ENCODE results near the gene PPP2R2C.

PPP2R2C gene

DNA sequence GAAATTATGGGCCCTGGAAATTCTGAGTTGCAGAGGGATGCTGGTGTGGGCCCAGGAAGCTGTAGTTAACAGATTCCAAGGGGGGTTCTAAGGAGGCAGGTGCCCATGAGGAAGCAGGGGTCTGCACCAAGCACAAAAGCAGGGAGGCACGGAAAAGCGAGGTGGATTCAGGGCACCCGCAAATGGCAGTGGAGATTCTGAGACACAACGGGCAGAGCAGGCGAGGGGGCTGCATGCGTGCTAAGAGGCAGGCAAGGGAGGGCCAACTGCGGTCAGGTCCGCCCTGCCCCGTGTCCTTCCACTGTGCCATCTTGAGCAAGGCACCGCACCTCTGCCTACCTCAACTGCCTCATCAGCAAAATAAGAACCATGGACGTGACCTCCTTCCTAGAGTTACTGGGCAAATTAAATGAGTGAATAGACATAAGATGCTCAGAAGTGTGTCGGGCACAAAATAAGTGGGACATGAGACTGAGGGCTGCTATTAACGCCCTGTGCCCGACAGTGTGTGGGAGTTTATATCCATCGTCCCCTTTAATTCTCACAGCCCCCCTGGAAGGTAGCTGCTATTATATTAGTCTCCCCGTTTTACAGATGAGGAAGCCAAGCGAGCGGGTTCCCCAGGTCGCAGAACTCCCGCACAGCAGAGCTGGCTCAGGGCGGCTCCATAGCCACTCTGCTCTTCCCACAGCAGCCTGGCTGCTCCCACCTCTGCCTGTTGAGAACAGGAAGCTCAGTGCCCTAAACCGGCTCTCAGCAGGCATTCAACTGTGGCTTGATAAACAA is 67.6 kb downstream of the PPP2R2C start:
- no peak for TF ChIP-seq JUND (IDR thresholded peaks at IDR 0.05; ENCODE audit: low read depth)
- DNase-seq (ENCODE audit: low read depth in 1 of 2, low spot score in 1 of 2), result no peak
- in situ Hi-C loops (cut with HindIII; ENCODE audit: low pct_unique_long_range_greater_than_20kb, low sequenced_read_pairs), result no loop called here

GRCh38 chr4:6403400-6403685 is 69.1 kb downstream of the PPP2R2C start:
- TF ChIP-seq JUND (IDR thresholded peaks at IDR 0.05; ENCODE audit: low read depth), result no peak
- in situ Hi-C loops (cut with HindIII; ENCODE audit: low pct_unique_long_range_greater_than_20kb, low sequenced_read_pairs), result no loop called here
- DNase-seq (ENCODE audit: low read depth in 1 of 2, low spot score in 1 of 2), result no peak

DNA sequence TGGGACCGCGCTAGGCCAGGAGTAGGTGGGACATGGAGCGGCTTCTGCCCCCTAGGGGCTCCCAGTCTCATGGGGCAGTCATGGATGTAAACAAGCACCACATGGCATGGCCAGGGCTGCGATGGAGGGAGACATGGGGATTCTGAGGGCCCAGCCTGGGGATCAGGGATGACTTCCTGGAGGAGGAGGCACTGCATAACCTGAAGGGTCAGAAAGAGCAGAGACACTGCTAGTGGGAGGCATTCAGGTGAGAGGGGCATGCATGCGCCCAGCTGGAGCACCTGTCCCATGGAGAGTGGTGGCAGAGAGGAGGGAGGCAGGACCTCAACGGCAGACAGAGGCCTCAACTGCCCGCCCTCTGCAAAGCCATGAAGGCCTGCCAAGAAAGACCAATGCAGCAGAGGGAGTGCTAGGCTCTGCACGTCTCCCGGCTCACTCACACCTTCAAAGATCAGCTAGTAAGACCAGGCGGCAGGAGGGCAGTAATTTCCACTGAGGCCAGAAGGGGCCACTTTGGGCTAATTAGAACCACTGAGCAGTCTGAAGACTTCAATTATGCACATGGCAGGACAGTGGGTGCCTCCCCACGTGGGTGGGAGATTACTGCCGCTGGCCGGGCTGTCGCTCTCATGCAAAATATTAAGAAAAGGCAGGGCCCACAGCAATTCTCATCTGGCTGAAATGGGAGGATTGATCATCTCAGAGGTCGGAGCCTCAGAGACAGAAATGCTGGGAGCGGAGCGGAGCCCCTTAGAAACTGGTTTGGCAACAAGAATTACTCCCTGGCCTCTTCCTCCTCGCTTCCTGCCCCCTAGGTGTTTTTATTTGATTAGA is 69.6 kb downstream of the PPP2R2C start:
- in situ Hi-C loops (cut with HindIII; ENCODE audit: low pct_unique_long_range_greater_than_20kb, low sequenced_read_pairs), result no loop called here
- DNase-seq (ENCODE audit: low read depth in 1 of 2, low spot score in 1 of 2), result no peak
- TF ChIP-seq JUND (IDR thresholded peaks at IDR 0.05; ENCODE audit: low read depth), result no peak

- TF ChIP-seq JUND (IDR thresholded peaks at IDR 0.05; ENCODE audit: low read depth), result no peak
- in situ Hi-C loops (cut with HindIII; ENCODE audit: low pct_unique_long_range_greater_than_20kb, low sequenced_read_pairs), result no loop called here
- DNase-seq (ENCODE audit: low read depth in 1 of 2, low spot score in 1 of 2), result no peak
Observed at GRCh38 chr4:6401797-6402196, 70.6 kb downstream of the PPP2R2C start.

DNA sequence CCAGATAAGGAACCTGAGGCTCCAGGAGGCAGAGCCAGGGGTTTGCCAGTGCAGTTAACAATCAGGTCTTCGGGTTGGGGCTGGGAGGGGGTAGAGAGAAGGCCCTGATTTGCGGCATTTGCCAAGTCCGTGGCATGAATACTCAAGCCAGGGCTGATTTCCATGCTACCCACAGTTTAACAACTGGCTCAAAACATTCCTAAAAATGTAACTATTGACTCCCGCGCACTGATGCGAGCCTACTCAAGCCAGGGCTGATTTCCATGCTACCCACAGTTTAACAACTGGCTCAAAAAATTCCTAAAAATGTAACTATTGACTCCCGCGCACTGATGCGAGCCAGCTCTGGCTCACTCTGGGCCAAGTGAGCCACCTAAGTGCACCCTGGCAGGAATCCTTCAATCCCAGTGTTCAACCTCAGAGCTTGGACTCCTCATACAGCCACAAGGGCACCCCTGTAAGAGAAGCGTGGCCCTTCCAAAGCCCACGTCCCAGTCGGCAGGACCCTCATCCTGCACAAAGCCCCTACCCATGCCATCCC is 75.6 kb downstream of the PPP2R2C start:
- TF ChIP-seq JUND (IDR thresholded peaks at IDR 0.05; ENCODE audit: low read depth), result no peak
- no peak for DNase-seq (ENCODE audit: low read depth in 1 of 2, low spot score in 1 of 2)
- in situ Hi-C loops (cut with HindIII; ENCODE audit: low pct_unique_long_range_greater_than_20kb, low sequenced_read_pairs), result no loop called here

GRCh38 chr4:6395466-6396228 is 76.8 kb downstream of the PPP2R2C start:
- TF ChIP-seq JUND (IDR thresholded peaks at IDR 0.05; ENCODE audit: low read depth), result no peak
- no peak for DNase-seq (ENCODE audit: low read depth in 1 of 2, low spot score in 1 of 2)

GRCh38 chr4:6394671-6395081 is 77.7 kb downstream of the PPP2R2C start:
- in situ Hi-C loops (cut with HindIII; ENCODE audit: low pct_unique_long_range_greater_than_20kb, low sequenced_read_pairs), result no loop called here
- TF ChIP-seq JUND (IDR thresholded peaks at IDR 0.05; ENCODE audit: low read depth), result no peak
- DNase-seq (ENCODE audit: low read depth in 1 of 2, low spot score in 1 of 2), result no peak

More at GRCh38 chr4:6395466-6396228, 76.8 kb downstream of the PPP2R2C start:
- in situ Hi-C loops (cut with HindIII; ENCODE audit: low pct_unique_long_range_greater_than_20kb, low sequenced_read_pairs), result no loop called here

GRCh38 chr4:6393544-6394475 is 78.6 kb downstream of the PPP2R2C start:
- no peak for TF ChIP-seq JUND (IDR thresholded peaks at IDR 0.05; ENCODE audit: low read depth)
- no peak for DNase-seq (ENCODE audit: low read depth in 1 of 2, low spot score in 1 of 2)
- in situ Hi-C loops (cut with HindIII; ENCODE audit: low pct_unique_long_range_greater_than_20kb, low sequenced_read_pairs), result no loop called here

GRCh38 chr4:6393066-6393465 is 79.3 kb downstream of the PPP2R2C start:
- no peak for DNase-seq (ENCODE audit: low read depth in 1 of 2, low spot score in 1 of 2)
- TF ChIP-seq JUND (IDR thresholded peaks at IDR 0.05; ENCODE audit: low read depth), result no peak
- in situ Hi-C loops (cut with HindIII; ENCODE audit: low pct_unique_long_range_greater_than_20kb, low sequenced_read_pairs), result no loop called here

- in situ Hi-C loops (cut with HindIII; ENCODE audit: low pct_unique_long_range_greater_than_20kb, low sequenced_read_pairs), result no loop called here
- TF ChIP-seq JUND (IDR thresholded peaks at IDR 0.05; ENCODE audit: low read depth), result no peak
- DNase-seq (ENCODE audit: low read depth in 1 of 2, low spot score in 1 of 2), result no peak
Observed at GRCh38 chr4:6392407-6392806, 80.0 kb downstream of the PPP2R2C start.

DNA sequence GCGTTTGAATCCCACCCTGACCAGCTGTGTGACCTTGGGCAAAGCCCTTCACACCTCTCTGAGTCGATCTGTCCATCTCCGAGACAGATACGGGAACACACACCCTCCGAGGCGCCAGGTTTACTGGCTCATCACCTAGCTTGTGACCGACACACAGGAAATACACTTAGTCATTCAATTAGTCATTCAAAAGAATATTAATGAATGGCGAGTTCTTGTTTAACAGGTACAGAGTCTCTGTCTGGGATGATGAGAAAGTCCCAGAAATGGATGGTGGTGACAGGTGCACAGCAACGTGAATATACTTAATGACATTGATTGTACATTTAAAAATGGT is 80.6 kb downstream of the PPP2R2C start:
- in situ Hi-C loops (cut with HindIII; ENCODE audit: low pct_unique_long_range_greater_than_20kb, low sequenced_read_pairs), result no loop called here
- no peak for DNase-seq (ENCODE audit: low read depth in 1 of 2, low spot score in 1 of 2)
- no peak for TF ChIP-seq JUND (IDR thresholded peaks at IDR 0.05; ENCODE audit: low read depth)

Data from T47D (cell line).